ENCODE data around the gene PDZRN3.

DNA sequence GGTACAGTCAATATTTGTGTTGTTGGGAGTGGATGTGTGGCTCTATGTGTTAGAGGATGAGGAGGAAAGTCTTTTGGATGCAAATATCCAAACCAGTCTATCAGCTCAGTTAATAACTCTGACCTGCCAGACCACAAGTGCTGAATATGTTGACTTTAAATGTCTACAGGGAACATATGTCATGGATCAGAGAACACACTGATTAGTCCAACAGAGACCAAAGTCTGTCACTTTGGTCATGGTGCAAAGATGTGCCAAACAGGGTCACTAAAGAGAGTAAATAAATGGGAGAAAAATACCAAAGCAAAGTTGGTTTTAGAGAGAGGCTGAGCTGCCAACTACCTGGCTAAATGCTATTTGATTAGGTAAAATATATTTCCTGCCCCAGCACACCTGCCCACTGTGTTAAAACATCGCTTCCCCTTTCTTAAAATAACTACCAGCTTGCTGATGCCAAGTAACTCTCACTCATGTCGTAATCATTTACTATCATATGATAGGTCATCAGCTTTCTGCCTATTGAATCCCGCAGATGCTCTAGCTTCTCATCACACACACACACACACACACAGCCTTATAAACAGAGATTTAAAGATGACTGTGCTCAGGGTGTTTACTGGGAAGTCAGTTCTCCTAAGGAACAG, 173.3 kb downstream of the PDZRN3 start:
- TF ChIP-seq, protein P1, sequence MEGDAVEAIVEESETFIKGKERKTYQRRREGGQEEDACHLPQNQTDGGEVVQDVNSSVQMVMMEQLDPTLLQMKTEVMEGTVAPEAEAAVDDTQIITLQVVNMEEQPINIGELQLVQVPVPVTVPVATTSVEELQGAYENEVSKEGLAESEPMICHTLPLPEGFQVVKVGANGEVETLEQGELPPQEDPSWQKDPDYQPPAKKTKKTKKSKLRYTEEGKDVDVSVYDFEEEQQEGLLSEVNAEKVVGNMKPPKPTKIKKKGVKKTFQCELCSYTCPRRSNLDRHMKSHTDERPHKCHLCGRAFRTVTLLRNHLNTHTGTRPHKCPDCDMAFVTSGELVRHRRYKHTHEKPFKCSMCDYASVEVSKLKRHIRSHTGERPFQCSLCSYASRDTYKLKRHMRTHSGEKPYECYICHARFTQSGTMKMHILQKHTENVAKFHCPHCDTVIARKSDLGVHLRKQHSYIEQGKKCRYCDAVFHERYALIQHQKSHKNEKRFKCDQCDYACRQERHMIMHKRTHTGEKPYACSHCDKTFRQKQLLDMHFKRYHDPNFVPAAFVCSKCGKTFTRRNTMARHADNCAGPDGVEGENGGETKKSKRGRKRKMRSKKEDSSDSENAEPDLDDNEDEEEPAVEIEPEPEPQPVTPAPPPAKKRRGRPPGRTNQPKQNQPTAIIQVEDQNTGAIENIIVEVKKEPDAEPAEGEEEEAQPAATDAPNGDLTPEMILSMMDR (IDR thresholded peaks at IDR 0.05; ENCODE audit: low read depth, low read length, missing input control): no peak
- TF ChIP-seq GABPA (IDR thresholded peaks at IDR 0.05 in 1 of 2, conservative IDR thresholded peaks at IDR 0.05 in 1 of 2) (no peak), RAD21 (IDR thresholded peaks at IDR 0.05) (no peak), TAF1 (conservative IDR thresholded peaks at IDR 0.05) (no peak), SP1 (IDR thresholded peaks at IDR 0.05) (no peak), FOXA1 (IDR thresholded peaks at IDR 0.05) (no peak), NR2F2 (IDR thresholded peaks at IDR 0.05) (no peak), REST (IDR thresholded peaks at IDR 0.05) (no peak), HNF4G (IDR thresholded peaks at IDR 0.05) (no peak), YY1 (IDR thresholded peaks at IDR 0.05) (no peak)
- TF ChIP-seq, protein P2, sequence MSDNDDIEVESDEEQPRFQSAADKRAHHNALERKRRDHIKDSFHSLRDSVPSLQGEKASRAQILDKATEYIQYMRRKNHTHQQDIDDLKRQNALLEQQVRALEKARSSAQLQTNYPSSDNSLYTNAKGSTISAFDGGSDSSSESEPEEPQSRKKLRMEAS (IDR thresholded peaks at IDR 0.05): no peak
